Esophagus (tissue), 2 donors: ENCODE measurements around the gene COL8A2. TPM values are rescaled to one million over a fixed set of nuclear protein-coding genes. Genes with fewer than 3 reads are reported as not detected.
A peak's percentile ranks its signal among the peaks of the same experiment; 100 is the strongest.

ENCODE experiments used
- H3K27ac ChIP-seq, 2 donors: one replicate each; pipeline ENCODE4 v1.5.1; 2013; ENCODE audit warnings: low read depth in 2 of 2, mild to moderate bottlenecking in 2 of 2, inconsistent platforms in 1 of 2, low read length in 1 of 2, moderate library complexity in 1 of 2
- H3K27me3 ChIP-seq, 2 donors: one replicate each; pipeline ENCODE4 v1.6.1; 2013; ENCODE audit warnings: low read length in 2 of 2, control low read depth in 1 of 2, mild to moderate bottlenecking in 1 of 2; ENCODE audit not compliant: insufficient read depth in 2 of 2, control insufficient read depth in 1 of 2
- H3K36me3 ChIP-seq, 2 donors: one replicate each; pipeline ENCODE4 v1.6.1; 2013; ENCODE audit warnings: low read length in 1 of 2; ENCODE audit not compliant: control insufficient read depth in 2 of 2, insufficient read depth in 2 of 2
- H3K4me1 ChIP-seq, 2 donors: one replicate each; pipeline ENCODE4 v1.6.1; 2013; ENCODE audit warnings: low read length in 1 of 2; ENCODE audit not compliant: control insufficient read depth in 2 of 2, insufficient read depth in 2 of 2
- H3K4me3 ChIP-seq, 2 donors: one replicate each; pipeline ENCODE4 v1.5.1; 2013; ENCODE audit warnings: low read length in 2 of 2, mild to moderate bottlenecking in 2 of 2, low read depth in 1 of 2, moderate library complexity in 1 of 2
- H3K9me3 ChIP-seq, 2 donors: one replicate each; pipeline ENCODE4 v1.6.1; 2013; ENCODE audit warnings: mild to moderate bottlenecking in 2 of 2, low read depth in 1 of 2, low read length in 1 of 2, moderate library complexity in 1 of 2; ENCODE audit not compliant: control insufficient read depth in 2 of 2, insufficient read depth in 1 of 2
- WGBS, 2 donors: extraction: QIAGEN DNeasy Blood & Tissue Kit; methylation state at CpG; one replicate each; pipeline ENCODE4 v1.1.7; 2013; 5-methylcytosine and 5-hydroxymethylcytosine counted together
- polyA plus RNA-seq, 2 donors: library from polyadenylated mRNA; stranded (reverse); fragments of 200-250 nt; gene quantifications; one replicate each; pipeline ENCODE4 v1.2.3, GENCODE V29; 2013
- donor health status: healthy with polysubstance abuse.
- donor health status: Bipolar disorder and iron deficiency.

COL8A2 gene
- polyA plus RNA-seq, 2 donors: 2.0 to 2.9 TPM

DNA sequence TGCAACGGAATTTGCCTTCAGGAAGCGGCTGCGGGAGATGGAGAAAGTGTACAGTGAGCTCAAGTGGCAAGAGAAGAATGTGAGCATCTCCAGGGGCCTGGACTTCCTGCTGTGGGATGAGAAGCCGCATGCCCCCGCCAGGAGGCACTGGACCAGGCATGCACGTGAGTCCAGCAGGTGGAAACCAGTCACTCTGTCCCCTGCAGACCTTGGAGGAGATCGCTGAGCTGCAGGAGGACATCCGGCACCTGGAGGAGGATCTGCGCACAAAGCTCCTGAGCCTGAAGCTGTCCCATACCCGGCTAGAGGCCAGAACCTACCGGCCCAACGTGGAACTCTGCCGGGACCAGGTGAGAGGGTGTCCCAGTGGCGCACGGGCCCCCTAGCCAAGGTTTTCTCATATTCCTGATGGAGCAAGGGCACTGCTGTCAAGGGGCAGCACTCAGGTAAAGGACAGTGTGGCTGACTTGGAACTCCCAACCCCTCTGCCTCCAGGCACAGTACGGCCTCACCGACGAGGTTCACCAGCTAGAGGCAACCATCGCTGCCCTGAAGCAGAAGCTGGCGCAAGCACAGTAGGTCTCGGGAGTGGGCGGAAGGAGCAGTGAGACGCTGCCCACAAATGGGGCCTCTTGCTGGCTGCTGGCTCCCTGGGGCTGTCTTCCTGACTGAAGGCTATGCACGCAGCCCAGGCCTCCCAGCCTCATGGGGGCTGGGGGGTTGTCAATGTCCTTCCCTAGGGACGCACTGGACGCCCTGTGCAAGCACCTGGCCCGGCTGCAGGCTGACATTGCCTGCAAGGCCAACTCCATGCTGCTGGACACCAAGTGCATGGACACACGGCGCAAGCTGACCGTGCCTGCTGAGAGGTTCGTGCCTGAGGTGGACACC is 37.5 kb downstream of the COL8A2 start:
- Histone ChIP-seq H3K4me3 (no peak overlapping the region), H3K36me3 (peaks cover 0 to 13% of the 10 kb centered on the region in 2 donors), H3K9me3 (no peaks in the 10 kb centered on the region), H3K4me1 (peaks cover 0 to 13% of the 10 kb centered on the region in 2 donors), H3K27me3 (no peaks in the 10 kb centered on the region), H3K27ac (no peak overlapping the region)
- WGBS, 2 donors: 90 to 92% methylated on average over 31 of the region's 31 CpGs

DNA sequence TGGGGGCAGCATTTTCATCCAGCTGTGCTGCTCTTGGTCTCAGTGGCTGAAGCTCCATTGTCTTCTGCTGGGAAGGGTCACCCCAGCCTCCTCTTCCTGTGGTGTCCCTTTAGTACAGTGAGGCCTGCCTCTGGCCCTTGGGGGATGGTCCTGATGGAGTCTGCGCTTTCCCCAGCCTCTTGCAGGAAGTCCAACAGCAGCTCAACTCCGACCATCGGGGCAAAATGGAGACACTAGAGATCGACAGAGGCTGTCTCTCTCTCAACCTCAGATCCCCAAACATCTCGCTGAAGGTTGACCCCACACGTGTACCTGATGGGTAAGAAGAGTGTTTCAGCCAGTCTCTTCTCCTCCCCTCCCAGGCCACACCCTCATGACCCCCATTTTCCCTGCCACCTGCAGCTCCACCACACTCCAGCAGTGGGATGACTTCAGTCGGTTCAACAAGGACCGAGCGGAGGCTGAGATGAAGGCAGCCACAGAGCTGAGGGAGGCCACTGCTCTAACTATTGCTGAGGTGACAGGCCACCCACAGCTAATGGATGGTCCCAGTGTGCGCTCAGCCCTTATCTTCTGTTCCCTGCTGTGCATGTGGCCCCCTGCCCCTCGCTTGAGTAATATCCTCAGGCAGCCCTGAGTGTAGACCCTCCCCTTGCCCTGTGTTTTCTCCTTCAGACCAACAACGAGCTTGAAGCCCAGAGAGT is 38.3 kb downstream of the COL8A2 start:
- H3K4me1 ChIP-seq: peaks cover 0 to 13% of the 10 kb centered on the region in 2 donors
- WGBS, 2 donors: 85% methylated on average over 12 of the region's 12 CpGs

DNA sequence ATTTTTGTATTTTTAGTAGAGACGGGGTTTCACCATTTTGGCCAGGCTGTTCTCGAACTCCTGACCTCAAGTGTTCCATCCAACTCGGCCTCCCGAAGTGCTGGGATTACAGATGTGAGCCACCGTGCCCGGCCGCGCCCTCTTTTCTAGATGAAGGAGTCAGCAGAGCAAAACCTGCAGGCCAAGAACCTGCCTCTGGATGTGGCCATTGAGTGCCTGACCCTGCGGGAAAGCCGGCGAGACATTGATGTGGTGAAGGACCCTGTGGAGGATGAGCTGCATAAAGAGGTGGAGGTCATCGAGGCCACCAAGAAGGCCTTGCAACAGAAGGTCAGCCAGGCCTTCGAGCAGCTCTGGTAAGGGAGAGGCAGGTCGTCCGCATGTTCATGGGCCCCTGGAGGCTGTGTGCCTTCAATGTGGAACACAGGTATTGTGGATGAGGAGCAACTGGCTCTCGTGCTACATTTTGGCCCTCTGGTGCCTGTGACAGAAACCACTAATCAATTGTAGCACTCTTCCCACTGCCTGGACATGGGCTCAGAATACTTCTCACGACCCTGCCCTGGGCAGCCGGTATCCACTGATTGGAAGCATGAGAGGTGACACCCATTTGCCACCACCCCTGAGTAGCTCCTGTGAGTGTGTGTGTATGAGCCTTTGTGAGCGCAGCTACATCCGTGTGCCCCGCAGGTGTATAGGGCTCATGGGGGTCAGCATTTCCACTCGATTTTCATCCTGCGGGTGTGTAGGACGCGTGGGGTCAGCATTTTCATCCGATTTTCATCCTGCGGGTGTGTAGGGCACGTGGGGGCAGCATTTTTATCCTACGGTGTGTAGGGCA is 39.1 kb downstream of the COL8A2 start:
- Histone ChIP-seq H3K27me3 (no peaks in the 10 kb centered on the region), H3K36me3 (no peaks in the 10 kb centered on the region), H3K4me1 (peaks cover 0 to 11% of the 10 kb centered on the region in 2 donors), H3K4me3 (no peak overlapping the region), H3K9me3 (no peaks in the 10 kb centered on the region), H3K27ac (no peak overlapping the region)
- 92% methylated on average over 29 of the region's 29 CpGs for WGBS, 2 donors

More for the DNA sequence above, 38.3 kb downstream of the COL8A2 start:
- H3K27me3 ChIP-seq: no peaks in the 10 kb centered on the region
- H3K36me3 ChIP-seq: peaks cover 0 to 5% of the 10 kb centered on the region in 2 donors
- no peaks in the 10 kb centered on the region for H3K9me3 ChIP-seq
- H3K4me3 ChIP-seq: no peak overlapping the region
- no peak overlapping the region for H3K27ac ChIP-seq

DNA sequence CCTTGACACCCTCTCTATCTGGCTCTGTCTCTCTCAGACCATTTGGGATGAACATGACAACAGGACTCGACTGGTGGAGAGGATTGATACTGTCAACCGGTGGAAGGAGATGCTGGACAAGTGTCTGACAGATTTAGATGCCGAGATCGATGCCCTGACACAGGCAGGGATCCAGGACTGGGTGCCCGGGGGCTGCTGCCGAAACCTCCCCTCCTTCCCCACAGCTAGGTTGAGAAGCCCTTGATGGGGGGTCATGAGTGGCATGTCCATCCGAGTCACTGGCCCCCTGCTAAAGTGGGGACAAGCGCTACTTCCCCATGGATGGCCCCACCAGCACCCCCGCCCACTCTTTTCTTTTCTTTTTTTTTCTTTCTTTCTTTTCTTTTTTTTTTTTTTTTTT is 39.9 kb downstream of the COL8A2 start:
- H3K27ac ChIP-seq: no peak overlapping the region
- H3K27me3 ChIP-seq: no peaks in the 10 kb centered on the region
- no peaks in the 10 kb centered on the region for H3K9me3 ChIP-seq
- 83 to 94% methylated on average over 8 to 9 of the region's 9 CpGs for WGBS, 2 donors
- no peaks in the 10 kb centered on the region for H3K36me3 ChIP-seq
- peaks cover 0 to 11% of the 10 kb centered on the region in 2 donors for H3K4me1 ChIP-seq
- no peak overlapping the region for H3K4me3 ChIP-seq

DNA sequence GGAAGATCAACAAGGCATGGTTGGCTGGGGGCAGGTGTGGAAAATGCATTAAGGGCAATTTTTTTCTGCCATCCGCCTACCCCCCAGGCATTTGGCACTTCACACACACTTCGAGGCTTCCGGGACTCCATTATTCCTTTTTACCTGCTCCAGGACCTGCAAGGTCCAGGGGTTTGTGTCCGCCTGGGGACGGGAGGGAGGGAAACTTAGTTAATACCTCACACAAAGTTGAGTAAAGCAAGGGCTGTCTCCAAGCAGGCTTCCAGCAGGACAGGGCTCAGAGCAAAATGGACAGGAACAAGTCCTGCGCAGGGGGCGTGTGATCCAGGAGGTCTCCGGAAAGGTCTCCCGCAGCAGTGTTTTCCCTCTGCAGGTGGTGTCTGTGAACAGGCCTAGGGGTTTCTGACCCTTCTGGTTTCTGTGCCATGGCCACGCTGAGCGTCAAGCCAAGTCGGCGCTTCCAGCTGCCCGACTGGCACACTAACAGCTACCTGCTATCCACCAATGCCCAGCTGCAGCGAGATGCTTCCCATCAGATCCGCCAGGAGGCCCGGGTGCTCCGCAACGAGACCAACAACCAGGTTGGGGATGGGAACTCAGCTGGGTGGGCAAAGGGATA is 40.4 kb downstream of the COL8A2 start:
- Histone ChIP-seq H3K27ac (no peak overlapping the region), H3K4me1 (peaks cover 0 to 9% of the 10 kb centered on the region in 2 donors), H3K4me3 (peak overlapping the region; percentile 15 to 41), H3K9me3 (no peaks in the 10 kb centered on the region), H3K27me3 (no peaks in the 10 kb centered on the region), H3K36me3 (no peaks in the 10 kb centered on the region)
- 39 to 54% methylated on average over 19 of the region's 19 CpGs for WGBS, 2 donors

DNA sequence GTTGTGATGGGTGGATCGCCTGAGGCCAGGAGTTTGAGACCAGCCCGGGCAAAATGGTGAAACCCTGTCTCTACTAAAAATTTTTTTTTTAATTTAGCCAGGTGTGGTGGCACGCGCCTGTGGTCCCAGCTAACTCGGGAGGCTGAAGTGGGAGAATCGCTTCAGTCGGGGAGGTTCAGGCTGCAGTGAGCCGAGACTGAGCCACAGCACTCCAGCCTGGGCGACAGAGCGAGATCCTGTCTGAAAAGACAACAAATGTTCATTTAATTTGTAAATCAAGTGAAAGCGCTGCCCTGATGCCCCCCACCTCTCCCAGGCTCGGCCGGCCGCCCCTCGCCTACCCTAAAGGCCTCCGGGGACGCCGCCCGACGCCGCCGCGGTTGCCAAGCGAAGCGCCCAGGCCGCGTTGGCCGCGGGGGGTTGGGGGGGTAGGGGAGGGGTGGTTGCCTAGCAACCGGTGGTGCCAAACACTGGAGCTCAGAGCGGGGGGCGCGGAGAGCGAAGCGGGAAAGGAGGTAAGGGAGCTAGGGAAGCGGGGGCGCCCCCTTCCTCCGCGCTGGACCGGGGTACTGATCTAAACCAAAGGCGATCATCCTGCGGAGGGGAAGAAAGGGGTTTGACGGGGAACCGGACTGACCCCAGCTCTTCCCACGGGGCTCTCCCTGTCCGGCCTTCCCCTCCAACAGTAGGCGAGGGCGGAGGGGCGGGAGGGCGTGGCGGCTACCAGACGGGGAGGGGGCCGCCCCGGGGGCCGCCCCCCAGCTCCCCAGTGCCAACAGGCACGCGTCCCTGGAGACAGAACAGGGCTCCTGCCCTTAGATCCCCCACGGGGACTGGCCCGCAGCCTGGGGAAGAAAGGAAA is 41.2 kb downstream of the COL8A2 start, which contains the start of gene TEKT2:
Gene TEKT2 (plus strand): TSS at position 460 of the 862 bp plus-strand sequence. CDS start 828 bp downstream, outside the sequence.
- WGBS, 2 donors: 14 to 17% methylated on average over 51 to 58 of the region's 59 CpGs
- Histone ChIP-seq H3K27me3 (no peaks in the 10 kb centered on the region), H3K36me3 (no peaks in the 10 kb centered on the region), H3K4me1 (peaks cover 0 to 7% of the 10 kb centered on the region in 2 donors), H3K4me3 (peak within 1 kb of the TSS; percentile 15 to 41), H3K27ac (no peak within 1 kb of the TSS), H3K9me3 (no peaks in the 10 kb centered on the region)

DNA sequence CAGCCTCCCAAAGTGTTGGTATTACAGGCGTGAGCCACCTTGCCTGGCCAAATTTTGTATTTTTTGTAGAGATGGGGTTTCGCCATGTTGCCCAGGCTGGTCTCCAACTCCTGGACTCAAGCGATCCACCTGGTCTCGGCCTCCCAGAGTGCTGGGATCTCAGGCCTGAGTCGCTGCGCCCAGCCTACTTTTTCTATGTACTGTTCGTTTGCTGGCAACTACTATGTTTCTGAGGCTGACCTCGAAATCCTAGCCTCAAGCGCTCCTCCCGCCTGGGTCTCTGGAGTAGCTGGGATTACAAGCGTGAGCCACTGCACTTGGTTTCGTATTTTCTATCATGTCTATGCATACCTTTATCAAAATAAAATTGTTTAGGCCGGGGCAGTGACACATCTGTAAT is 41.8 kb downstream of the COL8A2 start:
- WGBS, 2 donors: 79 to 81% methylated on average over 13 of the region's 13 CpGs
- Histone ChIP-seq H3K4me1 (peaks cover 0 to 5% of the 10 kb centered on the region in 2 donors), H3K27me3 (no peaks in the 10 kb centered on the region), H3K9me3 (no peaks in the 10 kb centered on the region), H3K36me3 (no peaks in the 10 kb centered on the region), H3K27ac (no peak overlapping the region), H3K4me3 (no peak overlapping the region)

DNA sequence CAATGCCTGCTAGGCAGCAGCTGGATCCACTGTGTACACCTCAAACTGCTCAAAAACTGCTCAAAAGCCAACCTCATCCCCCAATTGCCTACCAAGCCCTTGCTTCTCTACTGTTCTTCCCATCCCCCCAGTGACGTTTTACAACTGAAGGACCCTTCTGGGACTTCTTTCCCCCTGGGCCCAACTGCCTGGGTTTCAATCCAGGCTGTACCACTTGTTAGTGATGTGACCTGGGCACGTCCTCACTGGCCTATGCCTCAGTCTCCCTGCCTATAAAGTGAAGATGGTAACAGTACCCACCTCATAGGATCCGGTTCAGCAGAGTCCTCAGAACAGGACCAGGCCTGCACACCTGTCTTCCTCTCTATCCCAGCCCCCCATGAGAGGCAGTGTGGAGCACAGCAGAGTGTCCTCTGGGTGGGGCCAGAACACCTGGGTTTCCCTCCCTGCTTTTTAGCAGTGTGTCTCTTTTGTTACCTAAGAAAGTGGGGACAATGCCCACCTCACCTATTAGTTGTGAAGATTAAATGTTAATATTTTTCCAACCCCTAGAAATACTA is 43.0 kb downstream of the COL8A2 start:
- H3K4me3 ChIP-seq: no peak overlapping the region
- 56 to 62% methylated on average over 3 of the region's 3 CpGs for WGBS, 2 donors
- no peaks in the 10 kb centered on the region for H3K36me3 ChIP-seq
- H3K27me3 ChIP-seq: no peaks in the 10 kb centered on the region
- no peaks in the 10 kb centered on the region for H3K4me1 ChIP-seq
- H3K9me3 ChIP-seq: no peaks in the 10 kb centered on the region
- H3K27ac ChIP-seq: no peak overlapping the region
